Neural cell (in vitro differentiated cells): ENCODE results near the gene KLHL30. TPM values are rescaled to one million over a fixed set of nuclear protein-coding genes. Genes with fewer than 3 reads are reported as not detected.

ENCODE experiments used
- H2AFZ ChIP-seq: fragments of 200-600, 300-800 bp; sonication (generic), shearing (Covaris generic); 2 replicates; pipeline ENCODE4 v1.6.0; 2014; ENCODE audit warnings: low read depth, mild to moderate bottlenecking, antibody characterized with exemption, low read length, moderate library complexity
- H3F3A ChIP-seq: fragments of 200-600 bp; shearing (Covaris generic); 2 replicates; pipeline ENCODE4 v1.6.1; 2016; ENCODE audit warnings: mild to moderate bottlenecking, moderate library complexity, mixed read lengths, antibody characterized with exemption, low read length; ENCODE audit not compliant: insufficient read depth, poor library complexity, severe bottlenecking
- H3K27ac ChIP-seq: fragments of 200-600, 300-800 bp; sonication (generic), shearing (Covaris generic); 2 replicates; pipeline ENCODE4 v1.5.1; 2014; ENCODE audit warnings: mild to moderate bottlenecking, low read length, moderate library complexity
- H3K27me3 ChIP-seq: fragments of 300-800, 200-600 bp; sonication (generic), shearing (Covaris generic); 2 replicates; pipeline ENCODE4 v1.6.0; 2014; ENCODE audit warnings: mild to moderate bottlenecking, low read depth, low read length, moderate library complexity; ENCODE audit not compliant: insufficient read depth
- H3K36me3 ChIP-seq: fragments of 300-800, 200-600 bp; sonication (generic), shearing (Covaris generic); 2 replicates; pipeline ENCODE4 v1.5.1; 2014; ENCODE audit warnings: mild to moderate bottlenecking, antibody characterized with exemption, low read length, moderate library complexity; ENCODE audit not compliant: insufficient read depth
- H3K4me2 ChIP-seq: fragments of 300-800, 200-600 bp; sonication (generic), shearing (Covaris generic); 2 replicates; pipeline ENCODE4 v1.6.0; 2014; ENCODE audit warnings: mild to moderate bottlenecking, low read length
- H3K4me3 ChIP-seq: fragments of 300-800, 200-600 bp; sonication (generic), shearing (Covaris generic); 2 replicates; pipeline ENCODE4 v1.5.1; 2014; ENCODE audit warnings: mild to moderate bottlenecking, low read length, moderate library complexity
- H3K79me2 ChIP-seq: fragments of 200-600 bp; shearing (Covaris generic); replicated peaks from 2 replicates; pipeline ENCODE4 v1.6.0; 2014; ENCODE audit warnings: mild to moderate bottlenecking, low read length, moderate library complexity; ENCODE audit not compliant: insufficient read depth
- H3K9ac ChIP-seq: fragments of 300-800, 200-600 bp; sonication (generic), shearing (Covaris generic); 2 replicates; pipeline ENCODE4 v1.6.1; 2016; ENCODE audit warnings: mild to moderate bottlenecking, low read length, mixed read lengths
- H3K9me2 ChIP-seq: fragments of 200-600 bp; shearing (Covaris generic); 2 replicates; pipeline ENCODE4 v1.6.1; 2016; ENCODE audit warnings: mild to moderate bottlenecking, low read length, mixed read lengths; ENCODE audit not compliant: insufficient read depth
- H3K9me3 ChIP-seq: fragments of 200-600, 300-800 bp; sonication (generic), shearing (Covaris generic); 2 replicates; pipeline ENCODE4 v1.6.1; 2016; ENCODE audit warnings: mild to moderate bottlenecking, mixed run types, low read length, moderate library complexity, mixed read lengths
- H4K20me1 ChIP-seq: fragments of 200-600 bp; shearing (Covaris generic); 2 replicates; pipeline ENCODE4 v1.6.1; 2016; ENCODE audit warnings: mild to moderate bottlenecking, mixed run types; ENCODE audit not compliant: insufficient read depth
- EP300 ChIP-seq: fragments of 450-650 bp; conservative IDR thresholded peaks from 2 replicates; pipeline ENCODE4 v1.6.1; 2014; ENCODE audit warnings: antibody characterized with exemption, mild to moderate bottlenecking, moderate library complexity; ENCODE audit not compliant: poor library complexity, severe bottlenecking
- EZH2 ChIP-seq: fragments of 200-600, 300-800 bp; shearing (Covaris generic), sonication (generic); IDR thresholded peaks from 2 replicates; pipeline ENCODE4 v1.6.1; 2014; ENCODE audit warnings: antibody characterized with exemption, low read length, borderline replicate concordance, mild to moderate bottlenecking; ENCODE audit not compliant: insufficient read depth, poor library complexity, severe bottlenecking
- MXI1 ChIP-seq: fragments of 450-650 bp; conservative IDR thresholded peaks from 2 replicates; pipeline ENCODE4 v1.6.1; 2014; ENCODE audit warnings: antibody characterized with exemption, mild to moderate bottlenecking; ENCODE audit not compliant: poor library complexity, severe bottlenecking
- POLR2AphosphoS5 ChIP-seq: IDR thresholded peaks from 2 replicates; pipeline ENCODE4 v1.6.1; 2012
- RAD21 ChIP-seq: fragments of 450-650 bp; conservative IDR thresholded peaks from 2 replicates; pipeline ENCODE4 v1.6.1; 2014; ENCODE audit warnings: antibody characterized with exemption, mild to moderate bottlenecking, moderate library complexity
- SMC3 ChIP-seq: fragments of 450-650 bp; conservative IDR thresholded peaks from 2 replicates; pipeline ENCODE4 v1.6.1; 2014; ENCODE audit warnings: antibody characterized with exemption, mild to moderate bottlenecking, moderate library complexity; ENCODE audit not compliant: poor library complexity
- TAF1 ChIP-seq: IDR thresholded peaks from 2 replicates; pipeline ENCODE4 v1.6.1; 2012; ENCODE audit warnings: low read depth
- polyA plus RNA-seq: library from polyadenylated mRNA; depleted of rRNA; stranded (reverse); fragments of >200 nt; gene quantifications from 2 replicates; pipeline ENCODE4 v1.2.3, GENCODE V29; 2014
- TF ChIP-seq, protein P1 (sequence below): fragments of 450-650 bp; IDR thresholded peaks from 2 replicates; pipeline ENCODE4 v1.5.1; 2014; ENCODE audit warnings: antibody characterized with exemption, mild to moderate bottlenecking, moderate library complexity; ENCODE audit not compliant: poor library complexity, severe bottlenecking
- TF ChIP-seq, protein P2 (sequence below): IDR thresholded peaks from 2 replicates; pipeline ENCODE4 v1.6.1; 2012; ENCODE audit warnings: borderline replicate concordance

Gene KLHL30
- polyA plus RNA-seq, 1 donor from 2014 or later = not detected

- H3K9ac ChIP-seq = no peak overlapping the region
- H3K9me3 ChIP-seq = no peaks in the 10 kb centered on the region
- H3K4me3 ChIP-seq = no peak overlapping the region
- H3K79me2 ChIP-seq = no peaks in the 10 kb centered on the region
- TF ChIP-seq SMC3 (no peak), RAD21 (no peak), EP300 (no peak), MXI1 (no peak)
- TF ChIP-seq, protein P1, sequence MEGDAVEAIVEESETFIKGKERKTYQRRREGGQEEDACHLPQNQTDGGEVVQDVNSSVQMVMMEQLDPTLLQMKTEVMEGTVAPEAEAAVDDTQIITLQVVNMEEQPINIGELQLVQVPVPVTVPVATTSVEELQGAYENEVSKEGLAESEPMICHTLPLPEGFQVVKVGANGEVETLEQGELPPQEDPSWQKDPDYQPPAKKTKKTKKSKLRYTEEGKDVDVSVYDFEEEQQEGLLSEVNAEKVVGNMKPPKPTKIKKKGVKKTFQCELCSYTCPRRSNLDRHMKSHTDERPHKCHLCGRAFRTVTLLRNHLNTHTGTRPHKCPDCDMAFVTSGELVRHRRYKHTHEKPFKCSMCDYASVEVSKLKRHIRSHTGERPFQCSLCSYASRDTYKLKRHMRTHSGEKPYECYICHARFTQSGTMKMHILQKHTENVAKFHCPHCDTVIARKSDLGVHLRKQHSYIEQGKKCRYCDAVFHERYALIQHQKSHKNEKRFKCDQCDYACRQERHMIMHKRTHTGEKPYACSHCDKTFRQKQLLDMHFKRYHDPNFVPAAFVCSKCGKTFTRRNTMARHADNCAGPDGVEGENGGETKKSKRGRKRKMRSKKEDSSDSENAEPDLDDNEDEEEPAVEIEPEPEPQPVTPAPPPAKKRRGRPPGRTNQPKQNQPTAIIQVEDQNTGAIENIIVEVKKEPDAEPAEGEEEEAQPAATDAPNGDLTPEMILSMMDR = no peak
- TF ChIP-seq, protein P2, sequence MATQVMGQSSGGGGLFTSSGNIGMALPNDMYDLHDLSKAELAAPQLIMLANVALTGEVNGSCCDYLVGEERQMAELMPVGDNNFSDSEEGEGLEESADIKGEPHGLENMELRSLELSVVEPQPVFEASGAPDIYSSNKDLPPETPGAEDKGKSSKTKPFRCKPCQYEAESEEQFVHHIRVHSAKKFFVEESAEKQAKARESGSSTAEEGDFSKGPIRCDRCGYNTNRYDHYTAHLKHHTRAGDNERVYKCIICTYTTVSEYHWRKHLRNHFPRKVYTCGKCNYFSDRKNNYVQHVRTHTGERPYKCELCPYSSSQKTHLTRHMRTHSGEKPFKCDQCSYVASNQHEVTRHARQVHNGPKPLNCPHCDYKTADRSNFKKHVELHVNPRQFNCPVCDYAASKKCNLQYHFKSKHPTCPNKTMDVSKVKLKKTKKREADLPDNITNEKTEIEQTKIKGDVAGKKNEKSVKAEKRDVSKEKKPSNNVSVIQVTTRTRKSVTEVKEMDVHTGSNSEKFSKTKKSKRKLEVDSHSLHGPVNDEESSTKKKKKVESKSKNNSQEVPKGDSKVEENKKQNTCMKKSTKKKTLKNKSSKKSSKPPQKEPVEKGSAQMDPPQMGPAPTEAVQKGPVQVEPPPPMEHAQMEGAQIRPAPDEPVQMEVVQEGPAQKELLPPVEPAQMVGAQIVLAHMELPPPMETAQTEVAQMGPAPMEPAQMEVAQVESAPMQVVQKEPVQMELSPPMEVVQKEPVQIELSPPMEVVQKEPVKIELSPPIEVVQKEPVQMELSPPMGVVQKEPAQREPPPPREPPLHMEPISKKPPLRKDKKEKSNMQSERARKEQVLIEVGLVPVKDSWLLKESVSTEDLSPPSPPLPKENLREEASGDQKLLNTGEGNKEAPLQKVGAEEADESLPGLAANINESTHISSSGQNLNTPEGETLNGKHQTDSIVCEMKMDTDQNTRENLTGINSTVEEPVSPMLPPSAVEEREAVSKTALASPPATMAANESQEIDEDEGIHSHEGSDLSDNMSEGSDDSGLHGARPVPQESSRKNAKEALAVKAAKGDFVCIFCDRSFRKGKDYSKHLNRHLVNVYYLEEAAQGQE = no peak
- no peak overlapping the region for H2AFZ ChIP-seq
- no peaks in the 10 kb centered on the region for H3K36me3 ChIP-seq
- no peaks in the 10 kb centered on the region for H4K20me1 ChIP-seq
- H3K27ac ChIP-seq = no peak overlapping the region
- no peaks in the 10 kb centered on the region for H3K9me2 ChIP-seq
- H3F3A ChIP-seq = no peaks in the 10 kb centered on the region
- no peak overlapping the region for H3K4me2 ChIP-seq
- no peaks in the 10 kb centered on the region for H3K27me3 ChIP-seq
Measured at GRCh38 chr2:238126775-238127164, 11.7 kb upstream of the KLHL30 start.

- H3K36me3 ChIP-seq = no peaks in the 10 kb centered on the region
- H3K9me3 ChIP-seq = no peaks in the 10 kb centered on the region
- TF ChIP-seq MXI1 (no peak), POLR2AphosphoS5 (no peak), RAD21 (no peak), EZH2 (no peak), TAF1 (no peak), EP300 (no peak), SMC3 (no peak)
- TF ChIP-seq, protein P1 = no peak
- TF ChIP-seq, protein P2 = no peak
- H3K4me3 ChIP-seq = no peak overlapping the region
- no peak overlapping the region for H3K9ac ChIP-seq
- H2AFZ ChIP-seq = no peak overlapping the region
- no peaks in the 10 kb centered on the region for H3F3A ChIP-seq
- no peaks in the 10 kb centered on the region for H3K27me3 ChIP-seq
- H3K27ac ChIP-seq = no peak overlapping the region
- no peaks in the 10 kb centered on the region for H3K79me2 ChIP-seq
- no peaks in the 10 kb centered on the region for H4K20me1 ChIP-seq
- H3K4me2 ChIP-seq = no peak overlapping the region
- H3K9me2 ChIP-seq = no peaks in the 10 kb centered on the region
Measured at GRCh38 chr2:238127165-238128060, 11.1 kb upstream of the KLHL30 start.
